Spleen (tissue), 11 donors: ENCODE data around the gene IL18. TPM values are rescaled to one million over a fixed set of nuclear protein-coding genes. Genes with fewer than 3 reads are reported as not detected.
A peak's percentile ranks its signal among the peaks of the same experiment; 100 is the strongest.

Experiments used
- DNase-seq: peaks from one replicate; pipeline ENCODE4 v3.0.0-alpha.2; 2020
- H3K27ac ChIP-seq, 8 donors: fragments of 200-600 bp; sonication (generic) in 7 of 8; 1 replicate in 4 of 8; 2 replicates in 4 of 8; pipeline versions ENCODE4 v1.5.0 to v1.8.0; 2016 to 2021; ENCODE audit warnings: inconsistent platforms in 4 of 8, mild to moderate bottlenecking in 4 of 8, moderate library complexity in 1 of 8
- H3K27me3 ChIP-seq, 7 donors: fragments of 200-600 bp; sonication (generic) in 6 of 7; replicated peaks in 1 of 7; 1 replicate in 4 of 7; 2 replicates in 3 of 7; pipeline versions ENCODE4 v1.5.0 to v1.8.0; 2016 to 2021; ENCODE audit warnings: inconsistent platforms in 3 of 7, mild to moderate bottlenecking in 1 of 7
- H3K36me3 ChIP-seq, 6 donors: fragments of 200-600 bp; sonication (generic) in 5 of 6; 1 replicate in 4 of 6; 2 replicates in 2 of 6; pipeline versions ENCODE4 v1.5.0 to v1.8.0; 2016 to 2021; ENCODE audit warnings: inconsistent platforms in 2 of 6
- H3K4me1 ChIP-seq, 6 donors: fragments of 200-600 bp; sonication (generic) in 5 of 6; 1 replicate in 3 of 6; 2 replicates in 3 of 6; pipeline versions ENCODE4 v1.5.0 to v1.8.0; 2016 to 2021; ENCODE audit warnings: inconsistent platforms in 3 of 6
- H3K4me3 ChIP-seq, 8 donors: fragments of 200-600 bp; sonication (generic) in 7 of 8; 1 replicate in 4 of 8; 2 replicates in 4 of 8; pipeline versions ENCODE4 v1.5.0 to v1.8.0; 2016 to 2021; ENCODE audit warnings: inconsistent platforms in 4 of 8, mild to moderate bottlenecking in 4 of 8, moderate library complexity in 2 of 8
- H3K9me3 ChIP-seq, 8 donors: fragments of 200-600 bp; sonication (generic) in 7 of 8; 1 replicate in 4 of 8; 2 replicates in 4 of 8; pipeline versions ENCODE4 v1.5.0 to v1.8.0; 2016 to 2021; ENCODE audit warnings: inconsistent platforms in 4 of 8
- CTCF ChIP-seq, 11 experiments: fragments of 200-600 bp in 7 of 11; fragments of 450-650 bp in 4 of 11; sonication (generic) in 4 of 11; IDR thresholded peaks in 8 of 11; conservative IDR thresholded peaks in 3 of 11; 1 replicate in 7 of 11; 2 replicates in 4 of 11; pipeline versions ENCODE4 v1.4.0 to v1.8.0; 2016 to 2021; ENCODE audit warnings: antibody characterized with exemption in 11 of 11, inconsistent platforms in 4 of 11, mild to moderate bottlenecking in 1 of 11
- POLR2A ChIP-seq, 3 donors: fragments of 450-650 bp; IDR thresholded peaks; one replicate each; pipeline ENCODE4 v1.5.1; 2017; ENCODE audit warnings: antibody characterized with exemption in 3 of 3, mild to moderate bottlenecking in 1 of 3
- POLR2AphosphoS5 ChIP-seq, 3 donors: sonication (generic); formaldehyde crosslinking; IDR thresholded peaks; one replicate each; pipeline ENCODE4 v1.5.1; 2017; ENCODE audit warnings: antibody characterized with exemption in 3 of 3
- WGBS, 5 donors: extraction: QIAGEN DNeasy Blood & Tissue Kit in 3 of 5; methylation state at CpG; one replicate each; pipeline versions ENCODE4 v1.1.5 to v1.1.7; 2013 to 2018; 5-methylcytosine and 5-hydroxymethylcytosine counted together
- intact Hi-C: fragments of 100-400 bp; cut with DNase I; formaldehyde crosslinking; loops from one replicate; pipeline ENCODE4 v1.15.0; 2023; ENCODE audit warnings: low total_unique reads
- polyA plus RNA-seq, 3 donors: library from polyadenylated mRNA; stranded (reverse); fragments of 200-250 nt; gene quantifications; one replicate each; pipeline ENCODE4 v1.2.1, GENCODE V29; 2013
- total RNA-seq, 7 donors: library from RNA; depleted of rRNA in 3 of 7; stranded (reverse); fragments of >200 nt in 3 of 7; fragmentation: NEBNext Ultra II Directional in 4 of 7; extraction: Animal tissue kit (Norgen Biotek cat#: 25700) in 4 of 7; gene quantifications; one replicate each; pipeline versions ENCODE4 v1.1.0 to v1.2.1, GENCODE V29; 2016 to 2021
- donor health status: healthy with polysubstance abuse.
- donor health status: DM: no; HTN: no; CAD: no; lungs with moderate emphysema.
- donor health status: DM: no; HTN: no; CAD: no.
- donor health status: Bipolar disorder and iron deficiency.
- donor health status: healthy.
- donor health status: DM: no; HTN: no; CAD: no.
- donor health status: DM: yes; HTN: yes; CAD: no.

The IL18 gene
- total and polyA plus RNA-seq, 10 donors: 38.5 to 83.5 (median 62.5) TPM

- H3K4me3 ChIP-seq: no peak overlapping the region
- intact Hi-C loops: no loop called here
- no peak overlapping the region for H3K27ac ChIP-seq
- DNase-seq: no peak
- 73 to 81% (median 73%) methylated on average over 5 of the region's 5 CpGs for WGBS, 5 donors
- peaks cover 0 to 20% (median 3%) of the 10 kb centered on the region in 6 donors for H3K4me1 ChIP-seq
- peaks cover 0 to 8% (median 0%) of the 10 kb centered on the region in 6 donors for H3K36me3 ChIP-seq
- no peaks in the 10 kb centered on the region for H3K27me3 ChIP-seq
- no peak for TF ChIP-seq POLR2A (IDR thresholded peaks at IDR 0.05)
- TF ChIP-seq POLR2AphosphoS5 (IDR thresholded peaks at IDR 0.05): no peak
- no peak for TF ChIP-seq CTCF (IDR thresholded peaks at IDR 0.05 in 8 of 11, conservative IDR thresholded peaks at IDR 0.05 in 3 of 11)
- peaks cover 0 to 4% (median 0%) of the 10 kb centered on the region in 8 donors for H3K9me3 ChIP-seq
These were observed 48.5 kb downstream of the IL18 start for GRCh38 chr11:112115386-112115785.

DNA sequence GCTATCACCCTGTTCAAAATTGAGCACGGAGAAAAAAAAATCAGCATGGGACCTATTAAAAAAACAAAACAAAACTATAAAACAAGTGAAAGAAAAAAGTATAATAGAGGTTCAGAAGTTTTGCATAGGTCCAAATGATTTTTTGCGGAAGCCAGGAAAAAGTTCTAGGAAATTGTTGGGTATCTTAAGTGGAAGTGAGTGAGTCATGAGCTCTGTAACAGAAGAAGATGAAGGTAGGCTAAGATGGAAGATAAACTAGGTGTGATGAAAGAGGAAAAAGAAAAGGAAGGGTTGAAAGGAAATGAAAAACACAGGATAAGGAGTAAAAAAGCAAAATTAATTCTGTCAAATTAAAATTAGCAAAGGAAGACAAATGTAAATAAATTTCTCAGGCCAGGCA is 49.4 kb downstream of the IL18 start:
- peaks cover 0 to 4% (median 0%) of the 10 kb centered on the region in 8 donors for H3K9me3 ChIP-seq
- DNase-seq: no peak
- H3K27ac ChIP-seq: no peak overlapping the region
- intact Hi-C loops: no loop called here
- H3K27me3 ChIP-seq: no peaks in the 10 kb centered on the region
- no peak for TF ChIP-seq POLR2AphosphoS5 (IDR thresholded peaks at IDR 0.05)
- TF ChIP-seq CTCF (IDR thresholded peaks at IDR 0.05 in 8 of 11, conservative IDR thresholded peaks at IDR 0.05 in 3 of 11): no peak
- no peak for TF ChIP-seq POLR2A (IDR thresholded peaks at IDR 0.05)
- no peak overlapping the region for H3K4me3 ChIP-seq
- WGBS, 5 donors: 91 to 96% (median 93%) methylated on average over 2 of the region's 2 CpGs
- H3K4me1 ChIP-seq: peaks cover 0 to 16% (median 3%) of the 10 kb centered on the region in 6 donors
- H3K36me3 ChIP-seq: peaks cover 0 to 6% (median 0%) of the 10 kb centered on the region in 6 donors

GRCh38 chr11:112113539-112114457 is 50.1 kb downstream of the IL18 start:
- no peak for DNase-seq

More at GRCh38 chr11:112113539-112114457, 50.1 kb downstream of the IL18 start:
- TF ChIP-seq CTCF (IDR thresholded peaks at IDR 0.05 in 8 of 11, conservative IDR thresholded peaks at IDR 0.05 in 3 of 11) (peak in 10 of 11 experiments; percentile 34 to 69 (median 60)), POLR2A (IDR thresholded peaks at IDR 0.05) (no peak)
- Histone ChIP-seq H3K36me3 (no peaks in the 10 kb centered on the region), H3K4me3 (no peak overlapping the region), H3K9me3 (peaks cover 0 to 4% (median 0%) of the 10 kb centered on the region in 8 donors), H3K27ac (no peak overlapping the region), H3K27me3 (no peaks in the 10 kb centered on the region), H3K4me1 (peaks cover 0 to 16% (median 3%) of the 10 kb centered on the region in 6 donors)
- WGBS, 5 donors: 34 to 64% (median 58%) methylated on average over 4 to 6 of the region's 6 CpGs
- intact Hi-C loops: no loop called here
